K562 (cell line): ENCODE measurements around the gene TTC16. TPM values are rescaled to one million over a fixed set of nuclear protein-coding genes. Genes with fewer than 3 reads are reported as not detected.

ENCODE experiments used
- BMI1 ChIP-seq: fragments of 150-350 bp; IDR thresholded peaks from 2 replicates; pipeline ENCODE4 v1.6.1; 2014; ENCODE audit warnings: low read length
- BRD9 ChIP-seq: fragments of 450-650 bp; IDR thresholded peaks from 2 replicates; pipeline ENCODE4 v1.6.1; 2018; ENCODE audit warnings: low read depth; ENCODE audit not compliant: partially characterized antibody
- CBX3 ChIP-seq, 2 experiments: IDR thresholded peaks; 1 replicate in 1 of 2; 2 replicates in 1 of 2; pipeline ENCODE4 v1.6.1; 2012; ENCODE audit warnings: inconsistent platforms in 2 of 2, low read length in 2 of 2, borderline replicate concordance in 1 of 2, control low read depth in 1 of 2
- ETV5 ChIP-seq: sonication (generic); formaldehyde crosslinking; IDR thresholded peaks from 2 replicates; pipeline ENCODE4 v1.4.0; 2020; ENCODE audit warnings: low read depth, mild to moderate bottlenecking, missing genetic modification reagents
- HNRNPLL ChIP-seq: fragments of 200-400 bp; formaldehyde crosslinking; IDR thresholded peaks from 2 replicates; pipeline ENCODE4 v1.6.1; 2017; ENCODE audit warnings: low read length, low read depth, mild to moderate bottlenecking; ENCODE audit not compliant: poor library complexity, severe bottlenecking
- HNRNPUL1 ChIP-seq: fragments of 200-400 bp; formaldehyde crosslinking; IDR thresholded peaks from 2 replicates; pipeline ENCODE4 v1.6.1; 2017; ENCODE audit warnings: low read length
- HOMEZ ChIP-seq: fragments of 250-450 bp; sonication (Bioruptor Pico); IDR thresholded peaks from 2 replicates; pipeline ENCODE4 v1.4.0; 2020; ENCODE audit warnings: mild to moderate bottlenecking, moderate library complexity
- MAFG ChIP-seq: fragments of 450-650 bp; conservative IDR thresholded peaks from 2 replicates; pipeline ENCODE4 v1.6.1; 2016; ENCODE audit warnings: missing genetic modification characterization, missing compliant biosample characterization
- MED1 ChIP-seq: sonication (generic); formaldehyde crosslinking; IDR thresholded peaks from 2 replicates; pipeline ENCODE4 v1.8.1; 2023; ENCODE audit warnings: missing genetic modification reagents, borderline replicate concordance
- MXI1 ChIP-seq: IDR thresholded peaks from 2 replicates; pipeline ENCODE4 v1.6.1; 2011; ENCODE audit warnings: low read depth, mild to moderate bottlenecking, improper control_type of control experiment, low read length
- NRF1 ChIP-seq, 2 experiments: fragments of 450-650 bp; IDR thresholded peaks in 1 of 2; conservative IDR thresholded peaks in 1 of 2; 2 replicates each; pipeline ENCODE4 v1.6.1; 2014; ENCODE audit warnings: mild to moderate bottlenecking in 2 of 2
- PCBP1 ChIP-seq: fragments of 200-400 bp; formaldehyde crosslinking; IDR thresholded peaks from 2 replicates; pipeline ENCODE4 v1.6.1; 2018; ENCODE audit warnings: mild to moderate bottlenecking, low read depth, low read length; ENCODE audit not compliant: poor library complexity, severe bottlenecking
- SMAD1 ChIP-seq: fragments of 150-350 bp; IDR thresholded peaks from 2 replicates; pipeline ENCODE4 v1.6.1; 2014; ENCODE audit warnings: low read length, low read depth; ENCODE audit not compliant: partially characterized antibody
- STAT6 ChIP-seq: sonication (generic); formaldehyde crosslinking; IDR thresholded peaks from 2 replicates; pipeline ENCODE4 v1.8.1; 2023; ENCODE audit warnings: mild to moderate bottlenecking, missing genetic modification reagents
- TAF7 ChIP-seq: fragments of 450-650 bp; IDR thresholded peaks from 2 replicates; pipeline ENCODE4 v1.6.1; 2016; ENCODE audit warnings: missing genetic modification characterization, missing compliant biosample characterization
- TARDBP ChIP-seq: fragments of 450-650 bp; IDR thresholded peaks from 2 replicates; pipeline ENCODE4 v1.6.1; 2016
- TSHZ1 ChIP-seq: fragments of 250-450 bp; sonication (Bioruptor Pico); IDR thresholded peaks from 2 replicates; pipeline ENCODE4 v1.4.0; 2020; ENCODE audit warnings: mild to moderate bottlenecking, moderate library complexity
- ZBTB26 ChIP-seq: fragments of 450-650 bp; formaldehyde crosslinking; IDR thresholded peaks from 2 replicates; pipeline ENCODE4 v1.4.0; 2022; ENCODE audit warnings: missing genetic modification characterization
- ZNF140 ChIP-seq: fragments of 250-450 bp; sonication (Bioruptor Pico); IDR thresholded peaks from 2 replicates; pipeline ENCODE4 v1.8.0; 2021; ENCODE audit warnings: moderate library complexity, mild to moderate bottlenecking, inconsistent platforms
- ZNF174 ChIP-seq: fragments of 250-450 bp; sonication (Bioruptor Pico); IDR thresholded peaks from 2 replicates; pipeline ENCODE4 v1.4.0; 2020; ENCODE audit warnings: mild to moderate bottlenecking
- polyA plus RNA-seq, 8 experiments: library from polyadenylated mRNA; depleted of rRNA in 4 of 8; stranded (reverse) in 5 of 8; unstranded in 3 of 8; fragments of >200 nt; fragmentation: Nextera tagmentation in 2 of 8; fragmentation: Illumina TruSeq in 1 of 8; extraction: Ambion mirVana in 2 of 8; extraction: Trizol in 1 of 8; gene quantifications; 2 replicates each; pipeline versions ENCODE4 v1.2.1 to v1.2.3, GENCODE V29; 2011 to 2014; ENCODE audit warnings: inconsistent platforms in 1 of 8, missing spikeins in 1 of 8
- total RNA-seq, 7 experiments: library from RNA; depleted of rRNA in 6 of 7; stranded (reverse); fragments of >200 nt in 6 of 7; fragmentation: Illumina TruSeq in 2 of 7; extraction: Trizol in 2 of 7; gene quantifications; 2 replicates each; pipeline versions ENCODE4 v1.2.1 to v1.2.3, GENCODE V29; 2011 to 2021; ENCODE audit warnings: low replicate concordance in 1 of 7

Gene TTC16
- total and polyA plus RNA-seq, 9 of the 15 experiments (the other 6 are each of a cell fraction or from before 2014, with no cell fraction given), result 0.11 TPM; not detected in 8

GRCh38 chr9:127770905-127771569 lies 55.2 kb downstream of the TTC16 start (continued):
- TF ChIP-seq TSHZ1 (CRISPR knock-in tag) (no peak), ZBTB26 (no peak), HNRNPLL (peak; percentile 73), NRF1 (conservative IDR thresholded peaks at IDR 0.05 in 1 of 2, IDR thresholded peaks at IDR 0.05 in 1 of 2) (peak; percentile 90 to 91), TARDBP (no peak), SMAD1 (no peak), HNRNPUL1 (no peak), PCBP1 (no peak), TAF7 (no peak), ZNF174 (CRISPR knock-in tag) (no peak), CBX3 (IDR thresholded peaks at IDR 0.05; ENCODE audit: borderline replicate concordance in 1 of 2, low read length in 2 of 2) (no peak; a peak in 1 of 3 replicates), BMI1 (no peak), MXI1 (0 out of 2 replicates have a peak, but pooled peaks have one; percentile 31), MED1 (CRISPR knock-in tag) (no peak), BRD9 (no peak), ZNF140 (CRISPR knock-in tag) (no peak), ETV5 (CRISPR knock-in tag) (no peak), HOMEZ (no peak), MAFG (tag) (no peak), STAT6 (CRISPR knock-in tag) (no peak)
